Raji (cell line): ENCODE measurements around the gene TEX52.

Source experiments
- POLR2A ChIP-seq: IDR thresholded peaks from 2 replicates; pipeline ENCODE4 v1.6.1; 2011; ENCODE audit warnings: low read depth, low read length, control low read depth; ENCODE audit not compliant: insufficient read depth

TEX52 gene

GRCh38 chr12:2857021-2857431, at the start of gene TEX52:
Gene TEX52 (minus strand): TSS chr12:2857039. CDS start chr12:2857026, 13 bp downstream.
- TF ChIP-seq POLR2A = no peak

GRCh38 chr12:2904260-2904659, 47.4 kb upstream of the TEX52 start:
- TF ChIP-seq POLR2A = no peak

GRCh38 chr12:2902272-2902880, 45.5 kb upstream of the TEX52 start:
- no peak for TF ChIP-seq POLR2A

- TF ChIP-seq POLR2A = no peak
These were observed 43.8 kb upstream of the TEX52 start for GRCh38 chr12:2900642-2901041.

- no peak for TF ChIP-seq POLR2A
These were observed 40.6 kb upstream of the TEX52 start for GRCh38 chr12:2897418-2897817.

- no peak for TF ChIP-seq POLR2A
These were observed 38.7 kb upstream of the TEX52 start for GRCh38 chr12:2895511-2895910.

- no peak for TF ChIP-seq POLR2A
These were observed 38.2 kb upstream of the TEX52 start for GRCh38 chr12:2895051-2895451.

- TF ChIP-seq POLR2A = no peak
These were observed 36.2 kb upstream of the TEX52 start for GRCh38 chr12:2893007-2893406.

- no peak for TF ChIP-seq POLR2A
These were observed 35.4 kb upstream of the TEX52 start for GRCh38 chr12:2892246-2892645.

GRCh38 chr12:2891240-2892053, 34.6 kb upstream of the TEX52 start:
- TF ChIP-seq POLR2A = no peak

GRCh38 chr12:2890388-2891239, 33.8 kb upstream of the TEX52 start, which contains the start of gene TULP3:
Gene TULP3 (plus strand): TSS chr12:2890891. CDS start chr12:2890948, 57 bp downstream.
- TF ChIP-seq POLR2A = peak; percentile 97

- TF ChIP-seq POLR2A = no peak
These were observed 33.2 kb upstream of the TEX52 start for GRCh38 chr12:2890001-2890387.

- no peak for TF ChIP-seq POLR2A
These were observed 30.1 kb upstream of the TEX52 start for GRCh38 chr12:2886768-2887450.

GRCh38 chr12:2884810-2885209, 28.0 kb upstream of the TEX52 start:
- no peak for TF ChIP-seq POLR2A

GRCh38 chr12:2879853-2880252, 23.0 kb upstream of the TEX52 start:
- TF ChIP-seq POLR2A = no peak

- TF ChIP-seq POLR2A = no peak
These were observed 21.3 kb upstream of the TEX52 start for GRCh38 chr12:2877953-2878732.
